Measurements from ENCODE around the gene GPX3. TPM values are rescaled to one million over a fixed set of nuclear protein-coding genes. Genes with fewer than 3 reads are reported as not detected.

The GPX3 gene
- total and polyA plus RNA-seq, 2 of the 13 experiments (the other 11 are each of a cell fraction or from before 2014, with no cell fraction given) = 33.8 to 1,892 TPM

- BruUV-seq (replicated peaks) = no TSS peak
- no peak for FAIRE-seq
- H3K4me3 ChIP-seq (replicated peaks in 1 of 3; ENCODE audit: insufficient read depth in 1 of 3, low read depth in 2 of 3, low read length in 3 of 3) = no peak overlapping the region
- peaks cover 71% of the 10 kb centered on the region for H3K4me1 ChIP-seq (ENCODE audit: insufficient read depth, low read length)
- no peaks in the 10 kb centered on the region for H3K36me3 ChIP-seq (replicated peaks in 1 of 2; ENCODE audit: control insufficient read depth in 1 of 2, insufficient read depth in 2 of 2, low read length in 2 of 2)
- H3K9me3 ChIP-seq (ENCODE audit: low read length) = no peaks in the 10 kb centered on the region
- no peaks in the 10 kb centered on the region for H3K27me3 ChIP-seq (ENCODE audit: control insufficient read depth in 1 of 2, insufficient read depth in 2 of 2, low read length in 2 of 2)
- H3K79me2 ChIP-seq (ENCODE audit: insufficient read depth, low read length) = no peaks in the 10 kb centered on the region
- intact Hi-C loops (cut with micrococcal nuclease; ENCODE audit: unreplicated experiment) = loop anchor here (10.0 kb wide), 1 partner anchor 221 kb away; the partner anchor contains the start of gene CCDC69
- ATAC-seq = no peak
- no peak overlapping the region for H3K27ac ChIP-seq (ENCODE audit: extremely low read length, insufficient read depth, low read length)
- POLR2A ChIA-PET = interaction anchor here (3.3 kb wide), 1 partner anchor 17 kb away, joined by 31 read pairs; the partner anchor contains the start of gene GPX3
- no peak overlapping the region for H2AFZ ChIP-seq (ENCODE audit: low read length)
- TF ChIP-seq ATF7 (IDR thresholded peaks at IDR 0.05) = peak; percentile 73
- TF ChIP-seq ATF7 (CRISPR knock-in tag; IDR thresholded peaks at IDR 0.05) = no peak
- no peak for TF ChIP-seq THAP8 (CRISPR knock-in tag; IDR thresholded peaks at IDR 0.05; ENCODE audit: borderline replicate concordance)
- TF ChIP-seq ZNF253 (CRISPR knock-in tag; IDR thresholded peaks at IDR 0.05; ENCODE audit: borderline replicate concordance) = no peak
- TF ChIP-seq ZNF281 (CRISPR knock-in tag; IDR thresholded peaks at IDR 0.05; ENCODE audit: borderline replicate concordance) = no peak
- TF ChIP-seq DMAP1 (CRISPR knock-in tag; IDR thresholded peaks at IDR 0.05) = no peak
- no peak for TF ChIP-seq NR3C1 (CRISPR knock-in tag; IDR thresholded peaks at IDR 0.05)
- H4K20me1 ChIP-seq (ENCODE audit: insufficient read depth, low read length) = no peaks in the 10 kb centered on the region
- H3K9ac ChIP-seq (ENCODE audit: insufficient read depth, low read depth, low read length) = no peak overlapping the region
- 79% methylated on average over 3 of the region's 3 CpGs for WGBS (ENCODE audit: low lambda C conversion rate)
- DNase-seq (ENCODE audit: low spot score) = no peak
- CTCF ChIA-PET (ENCODE audit: low intra/inter-chr PET ratio, low total read pairs) = interaction anchor here (2.3 kb wide), 1 partner anchor 111 kb away, joined by 19 read pairs; no protein-coding TSS in a partner anchor
- peak overlapping the region; percentile 44 for H3K4me2 ChIP-seq (ENCODE audit: low read depth, low read length)
- in situ Hi-C loops (cut with HindIII; ENCODE audit: extremely low pct_ligation_motif_present, low pct_unique_long_range_greater_than_20kb) = no loop called here
Measured at GRCh38 chr5:151003503-151003860, 16.9 kb upstream of the GPX3 start.
